Dedifferentiated amniotic fluid mesenchymal stem cell (primary cell): ENCODE data around the gene PRKACA.

ENCODE experiments used
- DNase-seq: peaks from one replicate; pipeline ENCODE4 v3.0.0-alpha.2; 2016; ENCODE audit errors: extremely low spot score

Gene PRKACA

GRCh38 chr19:14116918-14117578 is 514 bp downstream of the PRKACA start:
- no peak for DNase-seq

- DNase-seq: no peak
Observed at GRCh38 chr19:14116525-14116917, 1.0 kb downstream of the PRKACA start.

- no peak for DNase-seq
Observed at GRCh38 chr19:14115756-14116155, 1.8 kb downstream of the PRKACA start.

GRCh38 chr19:14114854-14115253 is 2.7 kb downstream of the PRKACA start:
- no peak for DNase-seq

GRCh38 chr19:14114439-14114838 is 3.1 kb downstream of the PRKACA start:
- DNase-seq: no peak

- no peak for DNase-seq
Observed at GRCh38 chr19:14113762-14114414, 3.7 kb downstream of the PRKACA start.

GRCh38 chr19:14112809-14113385 is 4.7 kb downstream of the PRKACA start:
- DNase-seq: no peak

- DNase-seq: no peak
Observed at GRCh38 chr19:14112051-14112808, 5.3 kb downstream of the PRKACA start.

- DNase-seq: no peak
Observed at GRCh38 chr19:14111486-14111885, 6.1 kb downstream of the PRKACA start.

- DNase-seq: no peak
Observed at GRCh38 chr19:14110650-14111049, 6.9 kb downstream of the PRKACA start.

GRCh38 chr19:14107581-14108461 is 9.7 kb downstream of the PRKACA start:
- DNase-seq: no peak

GRCh38 chr19:14106840-14107239 is 10.7 kb downstream of the PRKACA start:
- no peak for DNase-seq

GRCh38 chr19:14105680-14106079 is 11.9 kb downstream of the PRKACA start:
- DNase-seq: no peak

GRCh38 chr19:14103310-14103709 is 14.3 kb downstream of the PRKACA start:
- no peak for DNase-seq

- no peak for DNase-seq
Observed at GRCh38 chr19:14102756-14103155, 14.8 kb downstream of the PRKACA start.

GRCh38 chr19:14102102-14102696 is 15.4 kb downstream of the PRKACA start:
- DNase-seq: no peak

GRCh38 chr19:14101003-14101545 is 16.5 kb downstream of the PRKACA start:
- DNase-seq: no peak

- DNase-seq: no peak
Observed at GRCh38 chr19:14097532-14098151, 19.9 kb downstream of the PRKACA start.

- no peak for DNase-seq
Observed at GRCh38 chr19:14096272-14096992, 21.1 kb downstream of the PRKACA start.

GRCh38 chr19:14094854-14095253 is 22.7 kb downstream of the PRKACA start:
- DNase-seq: no peak
